A549 (cell line): ENCODE results near the gene KLRK1.

ENCODE experiments used
- CHD4 ChIP-seq: fragments of 200-600 bp; sonication (generic); IDR thresholded peaks from 2 replicates; pipeline ENCODE4 v1.6.1; 2016; ENCODE audit warnings: antibody characterized with exemption, mild to moderate bottlenecking, borderline replicate concordance
- CTCF ChIP-seq: fragments of >200 bp; sonication (Bioruptor Twin); formaldehyde crosslinking; IDR thresholded peaks from 3 replicates; pipeline ENCODE4 v1.5.1; 2016
- EP300 ChIP-seq, 2 experiments: fragments of >200 bp; sonication (Bioruptor Twin); formaldehyde crosslinking; IDR thresholded peaks; 2 replicates in 1 of 2; 3 replicates in 1 of 2; pipeline ENCODE4 v1.6.1; 2016 to 2017
- POLR2A ChIP-seq: IDR thresholded peaks from 2 replicates; pipeline ENCODE4 v1.6.1; 2012; ENCODE audit warnings: mild to moderate bottlenecking, low read length
- RFX5 ChIP-seq: fragments of 450-650 bp; IDR thresholded peaks from 2 replicates; pipeline ENCODE4 v1.7.1; 2014; ENCODE audit warnings: antibody characterized with exemption, mild to moderate bottlenecking, moderate library complexity

GRCh38 chr12:10372559-10372958, 17.3 kb downstream of the KLRK1 start:
- TF ChIP-seq POLR2A (no peak), CHD4 (no peak), CTCF (no peak), EP300 (IDR thresholded peaks at IDR 0.05) (no peak), RFX5 (no peak)
